Activated CD8-positive, alpha-beta memory T cell treated with anti-CD3 and anti-CD28 coated beads for 1 hour (primary cell): ENCODE measurements around the gene PTPRB.

Experiments
- DNase-seq, 2 donors: peaks; one replicate each; pipeline ENCODE4 v3.0.0-alpha.2; 2020; ENCODE audit warnings: low read depth in 1 of 2; ENCODE audit errors: extremely low read depth in 1 of 2

The PTPRB gene

DNA sequence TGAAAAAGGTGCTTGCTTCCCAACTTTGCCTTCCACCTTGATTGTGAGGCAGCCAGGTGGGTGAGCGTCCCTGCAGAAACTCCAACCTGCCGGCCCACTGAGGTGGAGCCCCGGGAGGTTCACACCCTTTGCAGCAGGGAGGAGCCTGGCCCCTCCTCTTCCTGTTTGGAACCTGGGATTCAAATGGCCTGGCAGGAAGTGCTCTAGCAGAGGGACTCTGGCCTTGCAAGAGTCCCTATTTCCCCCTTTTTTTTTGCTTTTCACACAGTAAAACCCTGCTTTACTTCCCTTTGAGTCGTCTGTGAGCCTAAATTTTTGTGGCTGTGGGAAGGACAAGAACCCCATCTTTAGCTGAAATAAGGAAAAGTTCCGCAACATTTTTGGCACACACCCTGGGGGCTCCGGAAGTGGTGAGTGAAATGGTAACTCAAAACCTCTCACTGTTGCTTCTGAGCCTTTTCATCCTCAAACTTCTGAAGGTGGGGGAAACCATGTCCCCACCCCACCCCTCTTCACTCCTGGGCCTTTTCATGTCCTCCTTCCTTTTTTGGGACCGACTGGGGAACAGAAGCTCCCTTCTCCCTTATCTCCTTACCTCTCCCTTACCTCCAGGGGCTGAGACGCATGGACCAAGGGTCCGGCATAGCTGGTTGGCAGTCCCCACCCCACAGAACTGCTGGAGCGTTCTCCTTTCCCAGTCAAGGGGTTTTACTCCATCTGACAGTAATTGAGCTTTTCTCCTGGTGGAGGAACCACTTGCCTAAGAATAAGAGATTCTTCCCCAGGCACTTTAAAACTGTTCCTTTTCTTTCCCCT lies 169.1 kb downstream of the PTPRB start:
- DNase-seq, result no peak

DNA sequence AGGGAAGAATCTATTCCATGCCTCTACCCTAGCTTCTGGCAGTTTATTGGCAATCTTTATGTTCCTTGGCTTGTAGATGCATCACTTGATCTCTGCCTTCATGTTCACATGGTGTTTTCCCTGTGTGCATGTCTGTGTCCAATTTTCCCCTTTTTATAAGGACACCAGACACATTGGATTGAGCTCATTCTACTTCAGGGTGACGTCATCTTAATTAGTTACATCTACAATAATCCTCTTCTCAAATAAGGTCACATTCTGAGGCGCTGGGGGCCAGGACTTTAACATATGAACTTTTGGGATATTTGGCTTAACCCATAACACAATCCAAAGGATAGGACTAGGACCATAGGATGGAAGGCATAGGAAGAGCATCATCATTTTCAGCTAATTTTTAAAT lies 169.8 kb downstream of the PTPRB start:
- no peak for DNase-seq

DNA sequence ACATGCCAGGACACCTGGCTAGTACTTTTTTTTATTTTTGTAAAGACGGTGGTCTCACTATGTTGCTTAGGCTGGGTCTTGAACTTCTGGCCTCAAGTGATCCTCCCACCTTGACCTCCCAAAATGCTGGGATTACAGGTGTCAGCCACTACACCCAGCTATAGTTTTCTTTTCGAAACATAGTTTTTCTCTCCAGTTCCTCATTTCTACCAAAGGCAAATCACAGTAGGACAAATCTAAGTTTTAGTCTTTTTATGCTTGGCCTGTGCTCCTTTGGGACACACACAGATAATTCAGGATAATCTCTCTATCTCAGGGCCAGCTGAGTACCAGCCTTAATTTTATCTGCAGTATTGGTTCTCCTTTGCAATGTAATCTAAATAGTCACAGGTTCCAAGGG lies 170.5 kb downstream of the PTPRB start:
- DNase-seq, result no peak
